GM12878 (cell line): ENCODE data around the gene COPS3. TPM values are rescaled to one million over a fixed set of nuclear protein-coding genes. Genes with fewer than 3 reads are reported as not detected.

Experiments
- ASH2L ChIP-seq: fragments of 300-600, 200-600 bp; sonication (generic); IDR thresholded peaks from 2 replicates; pipeline ENCODE4 v1.6.1; 2017; ENCODE audit warnings: low read depth, mild to moderate bottlenecking, borderline replicate concordance
- CHD1 ChIP-seq: IDR thresholded peaks from 2 replicates; pipeline ENCODE4 v1.6.1; 2012; ENCODE audit warnings: low read depth, low read length, improper control_type of control experiment
- ELK1 ChIP-seq: IDR thresholded peaks from 2 replicates; pipeline ENCODE4 v1.6.1; 2012; ENCODE audit warnings: low read depth, low read length, improper control_type of control experiment
- FOS ChIP-seq: IDR thresholded peaks from 3 replicates; pipeline ENCODE4 v1.6.1; 2011; ENCODE audit warnings: borderline replicate concordance; ENCODE audit not compliant: insufficient read length; ENCODE audit errors: extremely low read depth
- KLF5 ChIP-seq: fragments of 450-650 bp; IDR thresholded peaks from 2 replicates; pipeline ENCODE4 v1.6.1; 2014; ENCODE audit warnings: mild to moderate bottlenecking; ENCODE audit not compliant: partially characterized antibody
- LARP7 ChIP-seq: fragments of 450-650 bp; IDR thresholded peaks from 2 replicates; pipeline ENCODE4 v1.6.1; 2017; ENCODE audit warnings: mild to moderate bottlenecking
- MLLT1 ChIP-seq: fragments of 450-650 bp; IDR thresholded peaks from 2 replicates; pipeline ENCODE4 v1.6.1; 2016; ENCODE audit warnings: mild to moderate bottlenecking
- NBN ChIP-seq: fragments of 450-650 bp; IDR thresholded peaks from 2 replicates; pipeline ENCODE4 v1.6.1; 2016
- PAX5 ChIP-seq: IDR thresholded peaks from 2 replicates; pipeline ENCODE4 v1.6.1; 2011; ENCODE audit warnings: low read depth, low read length, borderline replicate concordance
- RCOR1 ChIP-seq: conservative IDR thresholded peaks from 2 replicates; pipeline ENCODE4 v1.6.1; 2012; ENCODE audit warnings: low read depth, low read length, improper control_type of control experiment
- RFX5 ChIP-seq: IDR thresholded peaks from 2 replicates; pipeline ENCODE4 v1.6.1; 2011; ENCODE audit warnings: low read depth, low read length, improper control_type of control experiment
- SIX5 ChIP-seq: IDR thresholded peaks from 2 replicates; pipeline ENCODE4 v1.6.1; 2011; ENCODE audit warnings: mild to moderate bottlenecking, low read depth, low read length, moderate library complexity; ENCODE audit not compliant: severe bottlenecking
- SP1 ChIP-seq: IDR thresholded peaks from one replicate; pipeline ENCODE4 v1.6.1; 2011; ENCODE audit warnings: low read depth, low read length
- SPI1 ChIP-seq: IDR thresholded peaks from 2 replicates; pipeline ENCODE4 v1.6.1; 2011; ENCODE audit warnings: low read depth, mild to moderate bottlenecking, low read length, moderate library complexity, borderline replicate concordance; ENCODE audit not compliant: insufficient read depth
- TCF3 ChIP-seq: IDR thresholded peaks from 2 replicates; pipeline ENCODE4 v1.6.1; 2012; ENCODE audit warnings: low read depth, mild to moderate bottlenecking, low read length, borderline replicate concordance; ENCODE audit not compliant: insufficient read depth
- ZNF687 ChIP-seq: fragments of 450-650 bp; IDR thresholded peaks from 2 replicates; pipeline ENCODE4 v1.6.1; 2017; ENCODE audit warnings: mild to moderate bottlenecking, moderate library complexity
- polyA plus RNA-seq, 11 experiments: library from polyadenylated mRNA; depleted of rRNA in 4 of 11; unstranded in 6 of 11; stranded (reverse) in 5 of 11; fragments of >200 nt; fragmentation: Nextera tagmentation in 4 of 11; fragmentation: Illumina TruSeq in 1 of 11; extraction: Ambion mirVana in 4 of 11; extraction: Trizol in 1 of 11; gene quantifications; 1 replicate in 1 of 11; 2 replicates in 10 of 11; pipeline versions ENCODE4 v1.2.1 to v1.2.3, GENCODE V29; 2011 to 2016; ENCODE audit warnings: inconsistent platforms in 2 of 11, missing spikeins in 2 of 11, low read depth in 1 of 11
- total RNA-seq, 4 experiments: library from RNA; depleted of rRNA in 3 of 4; stranded (reverse); fragments of >200 nt in 3 of 4; fragmentation: Illumina TruSeq in 1 of 4; extraction: Trizol in 1 of 4; gene quantifications; 2 replicates each; pipeline versions ENCODE4 v1.2.1 to v1.2.3, GENCODE V29; 2013 to 2021
- TF ChIP-seq, protein P1 (sequence below): fragments of 450-650 bp; IDR thresholded peaks from 2 replicates; pipeline ENCODE4 v1.6.1; 2018; ENCODE audit warnings: borderline replicate concordance, mild to moderate bottlenecking; ENCODE audit not compliant: partially characterized antibody
- TF ChIP-seq, protein P2 (sequence below): IDR thresholded peaks from 2 replicates; pipeline ENCODE4 v1.6.1; 2012; ENCODE audit warnings: low read depth, low read length, improper control_type of control experiment

The COPS3 gene
- total and polyA plus RNA-seq, 10 of the 15 experiments (the other 5 are each of a cell fraction or from before 2014, with no cell fraction given): 99.7 to 187 (median 133) TPM

DNA sequence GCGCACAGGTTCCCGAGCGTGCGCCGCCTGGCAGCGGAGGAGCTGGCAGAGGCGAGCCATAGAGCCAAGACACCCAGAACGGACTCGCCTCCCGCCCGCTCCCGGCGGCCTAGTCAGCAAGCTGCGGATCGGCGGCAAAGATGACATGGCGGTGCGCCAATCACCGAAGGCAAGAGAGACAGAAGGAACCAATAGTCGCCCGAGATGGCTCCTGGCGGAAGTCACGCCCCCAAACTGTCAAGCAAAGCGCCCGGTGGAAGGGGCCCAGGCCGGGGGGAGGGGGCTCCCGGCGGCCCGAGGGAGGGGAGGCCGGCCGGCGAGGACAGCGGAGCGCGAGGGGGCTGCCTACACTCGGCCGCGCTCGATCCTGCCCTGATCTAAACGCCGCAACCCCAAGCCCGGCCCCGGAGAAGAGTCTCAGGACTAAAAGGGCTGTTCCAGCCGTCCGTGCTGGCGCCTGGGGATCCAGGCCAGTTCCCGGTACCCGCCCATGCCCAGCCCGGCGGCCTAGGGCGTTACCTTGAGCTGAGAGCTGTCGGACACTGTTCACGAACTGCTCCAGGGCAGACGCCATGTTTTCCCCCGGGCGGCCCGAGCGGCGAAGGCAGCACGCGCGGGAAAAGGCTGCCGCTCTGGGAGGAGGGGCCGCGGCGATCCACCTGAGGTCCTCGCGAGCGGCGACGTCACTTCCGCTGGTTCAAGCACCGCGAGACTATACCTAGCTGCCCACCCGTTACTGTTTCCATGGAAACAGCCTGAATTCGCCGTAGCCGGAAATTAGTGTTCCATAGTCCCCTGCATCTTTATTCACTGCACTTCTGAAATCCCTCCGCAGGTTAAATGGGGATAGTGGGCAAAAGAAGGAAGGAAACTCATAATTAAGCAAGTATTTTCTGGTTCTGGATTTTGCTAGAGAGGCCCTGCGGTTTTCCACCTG is at the start of gene COPS3 (continued):
- TF ChIP-seq MLLT1 (0 out of 2 replicates have a peak, but pooled peaks have one; percentile 50), ZNF687 (no peak), SP1 (peak; percentile 89), KLF5 (peak; percentile 65), SIX5 (no peak), SPI1 (no peak), NBN (peak; percentile 19), RFX5 (peak; percentile 72), ASH2L (peak; percentile 84; the same call in 1 of the 2 replicates), FOS (peak; percentile 57), PAX5 (peak; percentile 81; the same call in 1 of the 2 replicates), ELK1 (no peak), CHD1 (no peak), RCOR1 (no peak), LARP7 (peak; percentile 87), TCF3 (0 out of 2 replicates have a peak, but pooled peaks have one; percentile 55)
- TF ChIP-seq, protein P1, sequence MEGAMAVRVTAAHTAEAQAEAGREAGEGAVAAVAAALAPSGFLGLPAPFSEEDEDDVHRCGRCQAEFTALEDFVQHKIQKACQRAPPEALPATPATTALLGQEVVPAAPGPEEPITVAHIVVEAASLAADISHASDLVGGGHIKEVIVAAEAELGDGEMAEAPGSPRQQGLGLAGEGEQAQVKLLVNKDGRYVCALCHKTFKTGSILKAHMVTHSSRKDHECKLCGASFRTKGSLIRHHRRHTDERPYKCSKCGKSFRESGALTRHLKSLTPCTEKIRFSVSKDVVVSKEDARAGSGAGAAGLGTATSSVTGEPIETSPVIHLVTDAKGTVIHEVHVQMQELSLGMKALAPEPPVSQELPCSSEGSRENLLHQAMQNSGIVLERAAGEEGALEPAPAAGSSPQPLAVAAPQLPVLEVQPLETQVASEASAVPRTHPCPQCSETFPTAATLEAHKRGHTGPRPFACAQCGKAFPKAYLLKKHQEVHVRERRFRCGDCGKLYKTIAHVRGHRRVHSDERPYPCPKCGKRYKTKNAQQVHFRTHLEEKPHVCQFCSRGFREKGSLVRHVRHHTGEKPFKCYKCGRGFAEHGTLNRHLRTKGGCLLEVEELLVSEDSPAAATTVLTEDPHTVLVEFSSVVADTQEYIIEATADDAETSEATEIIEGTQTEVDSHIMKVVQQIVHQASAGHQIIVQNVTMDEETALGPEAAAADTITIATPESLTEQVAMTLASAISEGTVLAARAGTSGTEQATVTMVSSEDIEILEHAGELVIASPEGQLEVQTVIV: peak; percentile 61
- TF ChIP-seq, protein P2, sequence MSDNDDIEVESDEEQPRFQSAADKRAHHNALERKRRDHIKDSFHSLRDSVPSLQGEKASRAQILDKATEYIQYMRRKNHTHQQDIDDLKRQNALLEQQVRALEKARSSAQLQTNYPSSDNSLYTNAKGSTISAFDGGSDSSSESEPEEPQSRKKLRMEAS: no peak; the same call in 1 of the 2 replicates
